Psoas muscle (tissue), 8 donors: Measurements from ENCODE around the gene ATP8B4. TPM values are rescaled to one million over a fixed set of nuclear protein-coding genes. Genes with fewer than 3 reads are reported as not detected.

Experiments
- ATAC-seq, 4 donors: fragments of 200-7000 bp; cut with Tn5 transposase; one replicate each; pipeline ENCODE4 v1.9.1; 2020; ENCODE audit warnings: moderate library complexity in 3 of 4, mild to moderate bottlenecking in 2 of 4
- DNase-seq, 2 donors: peaks; one replicate each; pipeline ENCODE4 v3.0.0-alpha.2; 2020
- H3K27ac ChIP-seq: fragments of 200-600 bp; one replicate; pipeline ENCODE4 v1.8.0; 2022
- H3K27me3 ChIP-seq, 3 donors: fragments of 200-600 bp in 1 of 3; one replicate each; pipeline versions ENCODE4 v1.6.1 to v1.8.0; 2013 to 2022; ENCODE audit warnings: low read length in 2 of 3, mild to moderate bottlenecking in 2 of 3, moderate library complexity in 1 of 3; ENCODE audit not compliant: insufficient read depth in 3 of 3
- H3K36me3 ChIP-seq, 2 donors: fragments of 200-600 bp in 1 of 2; one replicate each; pipeline versions ENCODE4 v1.6.1 to v1.8.0; 2013 to 2022; ENCODE audit warnings: low read depth in 1 of 2, mild to moderate bottlenecking in 1 of 2, moderate library complexity in 1 of 2; ENCODE audit not compliant: insufficient read depth in 1 of 2
- H3K4me1 ChIP-seq: fragments of 200-600 bp; one replicate; pipeline ENCODE4 v1.8.0; 2022
- H3K4me3 ChIP-seq: fragments of 200-600 bp; one replicate; pipeline ENCODE4 v1.8.0; 2022; ENCODE audit warnings: mild to moderate bottlenecking
- H3K9me3 ChIP-seq: fragments of 200-600 bp; one replicate; pipeline ENCODE4 v1.8.0; 2022
- WGBS, 3 donors: extraction: QIAGEN DNeasy Blood & Tissue Kit; methylation state at CpG; one replicate each; pipeline versions ENCODE4 v1.1.6 to v1.1.7; 2013; 5-methylcytosine and 5-hydroxymethylcytosine counted together
- intact Hi-C, 2 donors: fragments of 100-400 bp; cut with DNase I; formaldehyde crosslinking; loops; one replicate each; pipeline versions ENCODE4 v1.11.0 to v1.14.2; 2022
- polyA plus RNA-seq, 3 donors: library from polyadenylated mRNA; stranded (reverse); fragments of 200-250 nt; gene quantifications; one replicate each; pipeline ENCODE4 v1.2.3, GENCODE V29; 2013
- total RNA-seq, 4 donors: library from RNA; stranded (reverse); fragmentation: NEBNext Ultra II Directional in 2 of 4; extraction: Animal tissue kit (Norgen Biotek cat#: 25700) in 2 of 4; gene quantifications; one replicate each; pipeline versions ENCODE4 v1.2.1 to v1.2.4, GENCODE V29; 2021 to 2023
- TF ChIP-seq, protein P1 (sequence below): fragments of 200-600 bp; IDR thresholded peaks from one replicate; pipeline ENCODE4 v1.8.0; 2022; ENCODE audit warnings: antibody characterized with exemption
- donor health status: healthy with polysubstance abuse.
- donor health status: DM: no; HTN: no; CAD: no; lungs with moderate emphysema.
- donor health status: Bipolar disorder and iron deficiency.
- donor health status: healthy.
- donor health status: DM: yes; HTN: yes; CAD: no.
- donor health status: DM: no; HTN: no; CAD: no.
- donor health status: DM: no; HTN: no; CAD: no.
- donor health status: DM: yes; HTN: yes; CAD: no.

The ATP8B4 gene
- total and polyA plus RNA-seq, 7 donors = 0.25 to 2.2 (median 1.0) TPM

DNA sequence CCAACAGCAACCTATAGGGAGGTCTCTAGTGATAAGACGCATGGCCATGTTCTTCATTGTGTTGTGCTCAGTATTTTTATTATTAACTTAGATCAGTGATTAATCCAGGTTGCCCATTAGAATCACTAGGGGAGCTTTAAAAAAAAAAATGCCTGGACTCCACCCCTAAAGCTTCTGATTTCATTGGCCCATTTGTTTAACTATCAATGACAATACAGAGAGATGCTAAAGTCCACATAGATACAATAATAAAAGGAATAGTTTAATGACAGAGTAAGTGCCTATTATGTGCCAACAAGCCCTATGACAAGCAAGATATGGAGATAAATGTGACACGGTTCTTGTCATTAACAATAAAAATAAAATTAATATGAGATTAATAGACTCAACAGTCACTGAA lies 55.8 kb downstream of the ATP8B4 start:
- DNase-seq (no peak), ATAC-seq (no peak)
- H3K4me1 ChIP-seq = no peaks in the 10 kb centered on the region
- no peaks in the 10 kb centered on the region for H3K27me3 ChIP-seq
- H3K4me3 ChIP-seq = no peak overlapping the region
- H3K9me3 ChIP-seq = no peaks in the 10 kb centered on the region
- intact Hi-C loops = no loop called here
- WGBS, 3 donors = 89 to 96% (median 92%) methylated on average over 2 of the region's 2 CpGs
- no peak overlapping the region for H3K27ac ChIP-seq
- TF ChIP-seq, protein P1, sequence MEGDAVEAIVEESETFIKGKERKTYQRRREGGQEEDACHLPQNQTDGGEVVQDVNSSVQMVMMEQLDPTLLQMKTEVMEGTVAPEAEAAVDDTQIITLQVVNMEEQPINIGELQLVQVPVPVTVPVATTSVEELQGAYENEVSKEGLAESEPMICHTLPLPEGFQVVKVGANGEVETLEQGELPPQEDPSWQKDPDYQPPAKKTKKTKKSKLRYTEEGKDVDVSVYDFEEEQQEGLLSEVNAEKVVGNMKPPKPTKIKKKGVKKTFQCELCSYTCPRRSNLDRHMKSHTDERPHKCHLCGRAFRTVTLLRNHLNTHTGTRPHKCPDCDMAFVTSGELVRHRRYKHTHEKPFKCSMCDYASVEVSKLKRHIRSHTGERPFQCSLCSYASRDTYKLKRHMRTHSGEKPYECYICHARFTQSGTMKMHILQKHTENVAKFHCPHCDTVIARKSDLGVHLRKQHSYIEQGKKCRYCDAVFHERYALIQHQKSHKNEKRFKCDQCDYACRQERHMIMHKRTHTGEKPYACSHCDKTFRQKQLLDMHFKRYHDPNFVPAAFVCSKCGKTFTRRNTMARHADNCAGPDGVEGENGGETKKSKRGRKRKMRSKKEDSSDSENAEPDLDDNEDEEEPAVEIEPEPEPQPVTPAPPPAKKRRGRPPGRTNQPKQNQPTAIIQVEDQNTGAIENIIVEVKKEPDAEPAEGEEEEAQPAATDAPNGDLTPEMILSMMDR = no peak
- H3K36me3 ChIP-seq = no peaks in the 10 kb centered on the region

DNA sequence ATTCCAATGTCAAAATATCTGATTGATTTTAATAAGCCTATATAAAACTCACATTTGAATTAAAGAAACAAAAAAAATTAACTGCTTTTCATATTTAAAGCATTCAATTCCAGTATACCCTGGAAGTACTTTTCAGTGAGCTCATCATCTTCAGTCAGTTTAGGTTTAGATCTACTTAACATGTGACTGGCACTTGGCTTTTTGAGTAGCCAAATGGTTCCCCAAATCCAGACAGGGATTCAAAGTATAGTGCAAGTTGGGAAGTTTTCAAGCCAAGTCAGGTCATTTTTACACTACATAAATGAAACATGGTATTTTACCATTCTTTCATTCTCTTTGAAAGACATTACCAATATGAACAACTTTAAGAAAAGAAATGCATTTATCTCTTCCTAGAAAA lies 57.5 kb downstream of the ATP8B4 start:
- DNase-seq = no peak
- Histone ChIP-seq H3K4me1 (no peaks in the 10 kb centered on the region), H3K4me3 (no peak overlapping the region), H3K27ac (no peak overlapping the region), H3K36me3 (no peaks in the 10 kb centered on the region), H3K27me3 (no peaks in the 10 kb centered on the region), H3K9me3 (no peaks in the 10 kb centered on the region)
- ATAC-seq = no peak
- TF ChIP-seq, protein P1 = no peak
- intact Hi-C loops = no loop called here

DNA sequence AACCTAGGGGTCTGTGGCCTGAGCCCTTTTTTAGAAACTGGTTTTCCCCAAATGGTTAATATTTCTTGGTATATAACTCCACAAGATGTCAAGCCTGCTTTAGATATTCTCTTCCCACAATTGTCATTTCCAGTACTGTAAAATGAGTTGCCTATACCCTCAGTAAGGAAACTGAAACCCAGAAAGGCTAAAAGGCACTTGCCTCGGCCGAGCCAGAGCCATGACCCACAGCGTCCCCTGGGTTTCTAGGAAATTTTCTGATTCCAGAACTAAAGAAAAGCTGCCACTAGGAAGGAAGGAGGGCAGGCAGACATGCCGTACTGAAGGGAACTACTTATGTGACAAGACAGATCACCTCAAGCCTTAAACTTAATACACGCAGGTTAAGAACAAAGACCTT lies 59.1 kb downstream of the ATP8B4 start:
- Histone ChIP-seq H3K4me3 (no peak overlapping the region), H3K9me3 (no peaks in the 10 kb centered on the region), H3K27ac (no peak overlapping the region), H3K36me3 (no peaks in the 10 kb centered on the region), H3K27me3 (no peaks in the 10 kb centered on the region), H3K4me1 (no peaks in the 10 kb centered on the region)
- WGBS, 3 donors = 41 to 50% (median 49%) methylated on average over 5 of the region's 5 CpGs
- intact Hi-C loops = no loop called here
- TF ChIP-seq, protein P1 = no peak
- ATAC-seq (no peak), DNase-seq (no peak)

DNA sequence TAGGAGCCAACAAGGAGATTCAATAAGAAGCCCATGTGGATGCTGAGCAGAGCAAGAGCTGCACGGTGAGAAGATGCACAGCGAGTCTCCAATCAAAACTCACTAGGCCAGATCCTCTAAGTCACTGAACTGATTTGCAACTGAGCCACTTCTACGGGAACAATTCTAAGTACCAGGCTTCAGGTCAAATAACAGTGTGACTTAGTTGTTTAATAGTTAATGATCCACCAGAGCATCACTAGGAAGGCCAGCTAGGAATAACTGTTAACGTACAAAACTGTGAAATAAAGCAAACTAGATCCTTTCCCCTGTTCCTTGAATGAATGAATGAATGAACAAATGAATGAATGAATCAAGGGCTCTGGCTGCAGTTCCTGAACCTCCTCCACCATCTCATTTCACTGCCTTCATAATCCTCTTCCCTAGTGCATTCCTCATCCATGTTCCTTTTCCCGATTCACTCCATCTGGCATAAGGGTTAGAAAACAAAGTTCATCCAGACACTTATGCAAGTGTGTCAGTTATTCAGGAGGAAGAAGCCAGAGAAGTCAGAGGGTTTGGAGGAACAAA lies 59.7 kb downstream of the ATP8B4 start:
- H3K27me3 ChIP-seq = no peaks in the 10 kb centered on the region
- no peak overlapping the region for H3K27ac ChIP-seq
- intact Hi-C loops = no loop called here
- 85 to 89% (median 88%) methylated on average over 5 of the region's 5 CpGs for WGBS, 3 donors
- no peak overlapping the region for H3K4me3 ChIP-seq
- H3K9me3 ChIP-seq = no peaks in the 10 kb centered on the region
- ATAC-seq = no peak
- DNase-seq = no peak
- TF ChIP-seq, protein P1 = no peak
- H3K36me3 ChIP-seq = no peaks in the 10 kb centered on the region
- H3K4me1 ChIP-seq = no peaks in the 10 kb centered on the region
